NCI-H2227 (cell line): Measurements from ENCODE around the gene CPT1B.
A peak's percentile ranks its signal among the peaks of the same experiment; 100 is the strongest.
"Not testable (repeated sequence)": the region's sequence is repeated elsewhere in the genome, so short reads cannot be mapped to it uniquely, and the experiment has no call there.

Experiments used
- DNase-seq: peaks from one replicate; lab custom pipeline; 2025; ENCODE audit not compliant: unreplicated experiment; lab: John Stamatoyannopoulos, UW

The CPT1B gene

DNA sequence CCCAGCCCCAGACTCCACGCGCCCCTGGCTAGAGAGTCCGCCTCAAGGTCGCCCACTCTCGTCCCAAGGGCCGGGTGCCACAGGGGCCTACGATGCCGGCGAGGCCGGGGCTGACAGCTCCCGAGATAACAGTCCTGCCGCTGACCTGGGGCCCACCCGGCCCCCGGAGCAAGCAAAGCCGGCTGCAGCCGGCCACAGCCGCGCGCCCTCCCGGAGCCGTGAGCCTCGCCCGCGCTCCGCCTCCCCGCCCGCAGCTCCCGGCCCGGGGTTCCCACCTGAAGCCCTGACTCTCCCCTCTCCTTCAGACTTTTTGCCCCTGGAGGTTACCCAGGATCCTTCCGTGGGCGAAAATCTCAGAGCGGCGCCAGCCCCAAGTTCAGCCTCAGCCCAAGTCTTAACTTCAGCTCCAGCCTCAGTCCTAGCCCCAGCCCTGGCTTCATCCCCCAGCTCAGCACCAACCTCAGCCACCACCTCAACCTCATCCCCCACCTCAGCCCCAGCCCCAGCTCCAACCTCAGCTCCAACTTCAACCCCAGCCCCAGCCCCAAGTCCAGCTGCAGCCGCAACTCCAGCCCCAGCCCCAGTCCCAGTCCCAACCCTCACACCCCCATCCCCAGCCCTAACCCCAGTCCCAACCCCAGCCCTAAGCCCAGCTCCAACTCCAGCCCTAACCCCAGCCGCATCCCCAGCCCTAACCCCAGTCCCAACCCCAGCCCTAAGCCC is 30.8 kb downstream of the CPT1B start:
- no peak for DNase-seq

DNA sequence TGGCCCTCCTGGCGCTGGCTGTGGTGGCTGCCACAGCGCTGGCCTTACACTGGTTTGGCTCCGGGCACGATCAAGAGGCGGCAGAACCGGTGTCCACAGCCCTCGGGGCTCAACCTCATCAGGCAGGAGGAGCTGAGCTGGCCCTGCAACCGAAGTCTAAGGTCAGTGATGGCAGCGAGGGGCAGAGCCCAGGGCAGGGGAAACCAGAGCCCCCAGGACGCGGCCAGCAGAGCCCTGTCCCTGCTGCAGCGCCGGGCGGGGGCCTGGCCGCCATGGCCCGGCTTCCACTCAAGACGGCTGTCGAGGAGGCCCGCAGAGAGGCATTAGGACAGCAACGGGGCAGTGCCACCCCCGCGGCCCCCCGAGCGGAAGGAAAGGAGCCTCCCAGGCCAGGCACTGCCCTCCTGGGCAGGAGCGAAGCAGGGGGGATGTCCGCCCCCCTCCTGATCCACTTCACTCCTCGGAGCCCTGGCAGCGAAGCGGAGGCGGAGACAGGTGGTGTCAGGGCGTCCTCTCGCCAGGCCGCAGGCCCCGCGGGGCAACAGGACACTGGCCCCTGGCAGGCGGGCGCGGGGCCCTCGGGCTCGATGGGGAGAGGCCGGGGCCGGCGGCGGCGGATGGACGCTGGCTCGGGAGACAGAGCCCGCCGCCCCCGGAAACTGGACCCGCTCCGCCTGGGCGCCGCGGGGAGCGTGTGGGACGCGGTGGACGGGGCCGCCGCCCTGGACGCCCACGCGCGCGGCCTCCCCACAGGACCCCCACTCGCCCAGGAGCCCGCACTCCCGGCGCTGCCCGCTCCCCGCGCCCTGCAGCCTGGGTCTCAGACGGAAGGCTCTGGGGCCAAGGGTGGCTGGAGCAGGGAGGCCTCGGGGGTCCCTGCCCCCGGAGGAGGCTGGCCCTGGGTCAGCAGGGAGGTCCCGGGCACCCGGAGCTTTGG is 31.6 kb downstream of the CPT1B start:
- DNase-seq = no peak

DNA sequence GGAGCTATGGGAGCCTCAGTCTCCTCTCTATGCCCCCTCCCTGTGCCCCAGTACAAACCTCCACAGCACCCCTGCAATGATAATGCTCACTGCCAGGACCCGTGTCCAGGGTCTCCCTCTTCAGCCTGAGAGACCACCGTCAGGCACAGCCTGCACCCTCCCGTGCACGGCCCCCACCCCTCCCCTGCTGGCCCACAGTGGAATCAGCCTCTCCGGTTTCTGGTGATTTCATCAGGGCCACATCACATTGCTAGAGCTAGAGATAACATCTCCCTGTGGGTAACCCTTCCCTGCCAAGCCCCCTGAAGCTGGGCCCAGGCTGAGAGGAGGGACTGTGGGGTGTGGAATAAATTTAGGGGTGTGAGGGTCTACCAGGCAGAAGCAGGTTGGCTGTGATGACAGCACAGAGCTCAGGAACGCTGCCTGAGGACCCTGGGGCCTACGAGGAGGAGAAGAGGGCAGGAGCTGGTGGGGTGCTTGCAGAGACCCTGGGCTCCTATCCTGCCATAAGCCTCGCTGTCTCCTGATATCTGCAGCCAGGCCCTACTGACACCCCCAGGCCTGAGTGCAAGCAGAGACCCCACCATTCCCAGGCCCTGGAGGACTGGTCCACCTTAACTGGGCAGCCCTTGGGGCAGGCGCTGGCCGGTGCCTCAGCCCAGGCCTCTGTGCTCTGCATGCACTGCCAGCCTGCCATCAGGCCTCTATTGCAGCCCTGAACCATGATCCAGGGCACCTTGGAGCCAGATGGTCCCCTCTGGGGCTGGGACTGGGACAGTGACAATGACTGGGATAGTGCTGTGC is 32.5 kb downstream of the CPT1B start, which contains the start of gene KLHDC7B:
TSS of gene KLHDC7B (plus strand) at position 378 of the 804 bp plus-strand sequence. CDS start at position 723, 345 bp downstream.
- DNase-seq = no peak

DNA sequence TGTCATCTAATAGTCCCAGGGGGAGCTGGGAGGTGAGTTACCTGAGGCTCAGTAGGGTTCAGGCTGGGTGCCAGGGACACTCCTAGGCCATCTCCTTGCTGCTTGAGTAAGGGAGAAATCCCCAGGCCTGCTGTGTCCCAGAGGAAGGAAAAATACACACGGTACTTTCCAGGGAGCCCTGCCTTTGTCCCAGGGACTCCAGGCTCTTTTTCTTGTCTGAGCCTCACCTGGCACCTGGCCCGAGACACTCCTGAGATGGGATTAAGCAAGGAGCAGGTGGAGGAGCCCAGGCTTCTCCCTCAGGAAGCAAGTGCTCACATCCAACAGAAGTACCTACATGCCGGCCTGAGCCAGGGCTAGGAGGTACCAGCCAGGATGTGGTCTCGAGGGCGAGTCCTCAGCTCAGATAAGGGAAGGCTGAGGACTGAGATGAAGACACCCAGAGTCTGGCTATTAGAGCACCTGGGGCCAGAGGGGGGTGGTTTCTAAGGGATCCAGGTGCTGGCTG is 33.4 kb downstream of the CPT1B start:
- DNase-seq = no peak

- peak; percentile 82 for DNase-seq
Measured at GRCh38 chr22:50544078-50544745, 34.0 kb downstream of the CPT1B start.

DNA sequence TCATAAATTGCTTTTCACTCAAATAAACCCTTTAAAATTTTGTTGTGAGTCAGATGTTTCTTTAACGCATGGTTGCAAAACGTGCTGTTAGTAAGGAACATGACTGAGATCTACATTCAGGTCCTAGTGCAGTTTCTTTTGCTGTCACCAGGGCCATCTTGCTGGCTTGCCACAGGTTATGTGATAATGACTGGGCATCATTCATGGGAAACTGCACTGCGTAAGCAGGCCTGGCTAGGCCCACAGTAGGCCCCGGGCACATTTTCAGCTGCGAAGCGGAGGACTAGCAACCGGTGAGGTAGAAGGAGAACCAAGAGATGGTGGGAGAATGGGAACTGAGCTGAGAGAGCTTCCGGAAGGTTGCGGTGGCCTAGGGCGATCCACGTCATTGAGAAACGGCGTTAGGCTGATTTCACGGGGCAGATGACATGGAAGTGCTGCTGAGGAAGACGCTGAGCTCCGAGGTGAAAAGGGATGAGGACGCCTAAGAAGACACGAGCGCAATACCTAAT is 35.8 kb downstream of the CPT1B start:
- no peak for DNase-seq

DNA sequence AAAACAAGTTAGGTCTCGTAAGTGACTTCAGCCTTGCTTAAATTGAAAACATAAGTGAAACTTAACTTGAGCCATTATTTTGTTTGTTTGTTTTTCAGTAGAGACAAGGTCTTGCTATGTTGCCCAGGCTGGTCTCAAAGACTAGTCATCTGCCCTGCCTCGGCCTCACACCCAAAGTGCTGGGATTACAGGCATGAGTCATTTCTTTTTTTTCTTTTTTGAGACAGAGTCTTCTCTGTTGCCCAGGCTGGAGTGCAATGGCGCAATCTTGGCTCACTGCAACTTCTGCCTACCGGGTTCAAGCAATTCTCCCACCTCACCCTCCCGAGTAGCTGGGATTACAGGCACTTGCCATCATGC is 36.6 kb downstream of the CPT1B start:
- DNase-seq = not testable (repeated sequence)

- no peak for DNase-seq
Measured at GRCh38 chr22:50540381-50540780, 37.8 kb downstream of the CPT1B start.

DNA sequence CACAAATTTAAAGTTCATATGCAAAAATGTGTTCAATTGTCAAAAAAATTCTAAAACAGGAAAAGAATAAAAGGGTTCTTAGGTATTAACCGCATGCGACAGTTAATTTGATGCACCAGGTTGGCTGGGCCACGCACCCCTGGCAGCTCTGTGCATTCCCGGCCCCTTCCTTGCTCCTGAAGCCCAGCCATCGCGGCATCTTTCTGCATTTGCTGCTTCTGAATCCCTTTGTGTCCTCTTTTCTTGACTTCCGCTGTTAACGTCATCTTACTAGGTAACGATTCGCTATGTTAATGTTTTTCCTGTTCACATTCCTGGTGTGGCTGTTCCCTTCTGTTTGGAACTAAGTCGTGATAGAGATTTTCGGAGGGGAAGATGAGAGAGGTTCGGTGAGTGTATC is 40.5 kb downstream of the CPT1B start:
- DNase-seq = no peak

DNA sequence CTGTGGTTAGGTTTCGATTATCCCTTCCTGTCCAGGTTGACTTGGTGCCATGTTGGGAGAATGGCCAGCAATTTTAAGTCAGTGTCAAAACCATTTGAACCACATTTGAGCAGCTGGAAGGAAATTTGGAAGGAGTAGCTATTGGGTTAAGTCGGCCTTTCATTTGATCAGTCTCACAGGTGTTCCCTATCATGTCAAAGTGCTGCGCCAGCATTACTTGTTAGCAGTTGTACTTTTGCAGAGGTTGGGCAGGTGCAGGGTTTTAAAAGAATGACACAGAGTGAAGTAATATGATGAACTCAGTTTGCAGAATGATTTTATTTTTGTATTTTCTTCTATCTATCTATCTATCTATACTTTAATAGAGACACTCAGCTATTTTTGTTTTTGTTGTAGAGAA is 42.0 kb downstream of the CPT1B start:
- no peak for DNase-seq

DNA sequence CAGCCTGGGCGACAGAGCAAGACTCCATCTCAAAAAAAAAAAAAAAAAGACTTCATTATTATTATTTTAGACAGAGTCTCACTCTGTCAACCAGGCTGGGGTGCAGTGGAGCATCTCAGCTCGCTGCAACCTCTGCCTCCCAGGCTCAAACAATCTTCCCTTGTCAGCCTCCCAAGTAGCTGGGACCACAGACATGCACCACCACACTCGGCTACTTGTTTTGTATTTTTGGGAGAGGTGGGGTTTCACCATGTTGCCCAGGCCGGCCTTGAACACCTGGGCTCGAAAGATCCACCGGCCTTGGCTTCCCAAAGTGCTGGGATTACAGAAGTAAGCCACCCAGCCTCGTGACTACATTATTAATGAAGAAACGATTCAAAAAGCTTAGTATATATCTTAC is 43.1 kb downstream of the CPT1B start:
- DNase-seq = no peak

- DNase-seq = not testable (repeated sequence)
Measured at GRCh38 chr22:50533856-50534711, 44.1 kb downstream of the CPT1B start.

DNA sequence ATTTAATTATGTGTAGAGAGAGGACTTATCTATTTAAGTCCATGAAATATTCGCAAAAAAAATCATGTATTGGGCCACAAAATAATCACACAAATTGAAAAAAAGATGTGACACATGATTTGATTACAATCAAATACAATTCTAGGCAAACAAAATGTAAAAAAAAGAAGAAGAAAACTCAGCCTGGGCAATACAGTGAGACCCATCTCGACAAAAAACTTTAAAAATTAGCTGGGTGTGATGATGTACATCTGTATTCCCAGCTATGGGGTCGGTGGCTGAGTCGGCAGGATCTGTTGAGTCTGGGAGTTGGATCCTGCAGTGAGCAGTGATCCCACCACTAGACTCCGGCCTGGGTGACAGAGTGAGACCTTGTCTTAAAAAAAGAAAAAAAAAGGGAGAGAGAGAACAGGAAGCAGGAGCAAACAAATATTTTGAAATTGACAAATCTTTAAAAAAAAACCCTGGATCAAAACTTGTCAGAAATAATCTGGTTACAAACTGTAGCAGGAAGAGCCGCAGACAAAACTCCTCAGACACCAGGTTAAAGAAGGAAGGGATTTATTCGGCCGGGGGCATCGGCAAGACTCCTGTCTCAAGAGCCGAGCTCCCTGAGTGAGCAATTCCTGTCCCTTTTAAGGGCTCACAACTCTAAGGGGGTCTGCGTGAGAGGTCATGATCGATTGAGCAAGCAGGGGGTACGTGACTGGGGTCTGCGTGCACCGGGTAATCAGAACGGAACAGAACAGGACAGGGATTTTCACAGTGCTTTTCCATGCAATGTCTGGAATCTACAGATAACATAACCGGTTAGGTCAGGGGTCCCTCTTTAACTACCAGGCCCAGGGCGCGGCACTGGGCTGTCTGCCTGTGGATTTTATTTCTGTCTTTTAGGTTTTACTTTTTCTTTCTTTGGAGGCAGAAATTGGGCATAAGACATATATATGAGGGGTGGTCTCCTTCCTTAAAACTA is 45.1 kb downstream of the CPT1B start:
- DNase-seq = no peak

- DNase-seq = peak; percentile 50
Measured at GRCh38 chr22:50531962-50532674, 46.1 kb downstream of the CPT1B start.

GRCh38 chr22:50531546-50531961 is 46.7 kb downstream of the CPT1B start:
- DNase-seq = peak; percentile 50

- DNase-seq = no peak
Measured at GRCh38 chr22:50530877-50531545, 47.2 kb downstream of the CPT1B start.

- no peak for DNase-seq
Measured at GRCh38 chr22:50530580-50530876, 47.7 kb downstream of the CPT1B start.
